Fibroblast of skin of right biceps (primary cell): ENCODE measurements around the gene PYGO2.

Source experiments
- DNase-seq: peaks from one replicate; pipeline ENCODE4 v3.0.0-alpha.2; 2013

The PYGO2 gene

GRCh38 chr1:154959426-154959780 lies 2.2 kb downstream of the PYGO2 start:
- no peak for DNase-seq

GRCh38 chr1:154958681-154959425 lies 2.7 kb downstream of the PYGO2 start:
- no peak for DNase-seq

- DNase-seq = no peak
Measured at GRCh38 chr1:154958036-154958435, 3.5 kb downstream of the PYGO2 start.

GRCh38 chr1:154957091-154957657 lies 4.4 kb downstream of the PYGO2 start:
- DNase-seq = no peak

- no peak for DNase-seq
Measured at GRCh38 chr1:154956544-154956941, 5.0 kb downstream of the PYGO2 start.

- DNase-seq = peak; percentile 90
Measured at GRCh38 chr1:154955718-154956543, 5.7 kb downstream of the PYGO2 start, which contains the start of gene PBXIP1. PBXIP1 (minus strand) TSS chr1:154956099; CDS start chr1:154953721, 2,378 bp downstream.

GRCh38 chr1:154955039-154955717 lies 6.4 kb downstream of the PYGO2 start:
- peak; percentile 61 for DNase-seq

- DNase-seq = no peak
Measured at GRCh38 chr1:154954541-154954940, 7.0 kb downstream of the PYGO2 start.

GRCh38 chr1:154953611-154954038 lies 8.0 kb downstream of the PYGO2 start:
- no peak for DNase-seq

- DNase-seq = no peak
Measured at GRCh38 chr1:154952664-154953063, 8.9 kb downstream of the PYGO2 start.

GRCh38 chr1:154951901-154952657 lies 9.5 kb downstream of the PYGO2 start:
- DNase-seq = no peak

- no peak for DNase-seq
Measured at GRCh38 chr1:154948079-154948478, 13.5 kb downstream of the PYGO2 start.

- DNase-seq = no peak
Measured at GRCh38 chr1:154945962-154946850, 15.4 kb downstream of the PYGO2 start.

GRCh38 chr1:154945160-154945961 lies 16.2 kb downstream of the PYGO2 start:
- no peak for DNase-seq

GRCh38 chr1:154944401-154945159 lies 17.0 kb downstream of the PYGO2 start:
- no peak for DNase-seq

GRCh38 chr1:154943649-154944400 lies 17.8 kb downstream of the PYGO2 start:
- DNase-seq = peak; percentile 24

- no peak for DNase-seq
Measured at GRCh38 chr1:154941333-154942013, 20.1 kb downstream of the PYGO2 start.

GRCh38 chr1:154940651-154941194 lies 20.9 kb downstream of the PYGO2 start:
- DNase-seq = no peak
